ENCODE data around the gene SYNGR2.
A peak's percentile ranks its signal among the peaks of the same experiment; 100 is the strongest.

The SYNGR2 gene

GRCh38 chr17:78132084-78132676, 36.2 kb upstream of the SYNGR2 start:
- TF ChIP-seq TAF1 (IDR thresholded peaks at IDR 0.05; ENCODE audit: borderline replicate concordance, insufficient read depth, low read length) (no peak), POLR2AphosphoS5 (IDR thresholded peaks at IDR 0.05; ENCODE audit: low read depth, low read length) (no peak), SIN3A (IDR thresholded peaks at IDR 0.05; ENCODE audit: borderline replicate concordance, insufficient read depth, low read length) (no peak), REST (IDR thresholded peaks at IDR 0.05; ENCODE audit: insufficient read depth in 1 of 2, low read depth in 2 of 2, low read length in 2 of 2) (no peak), FOXP2 (optimal IDR thresholded peaks at IDR 0.05; ENCODE audit: borderline replicate concordance, extremely low read depth, extremely low read length, insufficient read depth) (no peak)

GRCh38 chr17:78132767-78133178, 35.6 kb upstream of the SYNGR2 start:
- TF ChIP-seq FOXP2 (optimal IDR thresholded peaks at IDR 0.05; ENCODE audit: borderline replicate concordance, extremely low read depth, extremely low read length, insufficient read depth) (no peak), TAF1 (IDR thresholded peaks at IDR 0.05; ENCODE audit: borderline replicate concordance, insufficient read depth, low read length) (no peak), SIN3A (IDR thresholded peaks at IDR 0.05; ENCODE audit: borderline replicate concordance, insufficient read depth, low read length) (no peak), REST (IDR thresholded peaks at IDR 0.05; ENCODE audit: insufficient read depth in 1 of 2, low read depth in 2 of 2, low read length in 2 of 2) (no peak), POLR2AphosphoS5 (IDR thresholded peaks at IDR 0.05; ENCODE audit: low read depth, low read length) (no peak)

GRCh38 chr17:78133179-78133951, 35.0 kb upstream of the SYNGR2 start:
- TF ChIP-seq POLR2AphosphoS5 (IDR thresholded peaks at IDR 0.05; ENCODE audit: low read depth, low read length) (no peak), SIN3A (IDR thresholded peaks at IDR 0.05; ENCODE audit: borderline replicate concordance, insufficient read depth, low read length) (no peak), REST (IDR thresholded peaks at IDR 0.05; ENCODE audit: insufficient read depth in 1 of 2, low read depth in 2 of 2, low read length in 2 of 2) (no peak), TAF1 (IDR thresholded peaks at IDR 0.05; ENCODE audit: borderline replicate concordance, insufficient read depth, low read length) (no peak), FOXP2 (optimal IDR thresholded peaks at IDR 0.05; ENCODE audit: borderline replicate concordance, extremely low read depth, extremely low read length, insufficient read depth) (no peak)

- TF ChIP-seq SIN3A (IDR thresholded peaks at IDR 0.05; ENCODE audit: borderline replicate concordance, insufficient read depth, low read length) (no peak), POLR2AphosphoS5 (IDR thresholded peaks at IDR 0.05; ENCODE audit: low read depth, low read length) (no peak), FOXP2 (optimal IDR thresholded peaks at IDR 0.05; ENCODE audit: borderline replicate concordance, extremely low read depth, extremely low read length, insufficient read depth) (peak; percentile 45), TAF1 (IDR thresholded peaks at IDR 0.05; ENCODE audit: borderline replicate concordance, insufficient read depth, low read length) (no peak)
These were observed 34.1 kb upstream of the SYNGR2 start for GRCh38 chr17:78133971-78134898.

- no peak for TF ChIP-seq TAF1 (IDR thresholded peaks at IDR 0.05; ENCODE audit: borderline replicate concordance, insufficient read depth, low read length)
- no peak for TF ChIP-seq FOXP2 (optimal IDR thresholded peaks at IDR 0.05; ENCODE audit: borderline replicate concordance, extremely low read depth, extremely low read length, insufficient read depth)
- TF ChIP-seq POLR2AphosphoS5 (IDR thresholded peaks at IDR 0.05; ENCODE audit: low read depth, low read length): no peak
- TF ChIP-seq REST (IDR thresholded peaks at IDR 0.05; ENCODE audit: insufficient read depth in 1 of 2, low read depth in 2 of 2, low read length in 2 of 2): no peak
- no peak for TF ChIP-seq SIN3A (IDR thresholded peaks at IDR 0.05; ENCODE audit: borderline replicate concordance, insufficient read depth, low read length)
These were observed 33.4 kb upstream of the SYNGR2 start for GRCh38 chr17:78134899-78135385.
